Fibroblast of skin of abdomen (primary cell): ENCODE results near the gene KAZN.
A peak's percentile ranks its signal among the peaks of the same experiment; 100 is the strongest.

ENCODE experiments used
- DNase-seq: peaks from one replicate; pipeline ENCODE4 v3.0.0-alpha.2; 2013

KAZN gene

GRCh38 chr1:14836426-14837140 is 238.1 kb downstream of the KAZN start:
- no peak for DNase-seq

- DNase-seq = no peak
These were observed 241.9 kb downstream of the KAZN start for GRCh38 chr1:14840374-14840773.

GRCh38 chr1:14841456-14841855 is 243.0 kb downstream of the KAZN start:
- no peak for DNase-seq

- DNase-seq = no peak
These were observed 243.5 kb downstream of the KAZN start for GRCh38 chr1:14841951-14842350.

- peak; percentile 31 for DNase-seq
These were observed 243.9 kb downstream of the KAZN start for GRCh38 chr1:14842361-14842760.

- peak; percentile 19 for DNase-seq
These were observed 244.4 kb downstream of the KAZN start for GRCh38 chr1:14842891-14843290.

- DNase-seq = no peak
These were observed 245.0 kb downstream of the KAZN start for GRCh38 chr1:14843525-14843924.

- no peak for DNase-seq
These were observed 245.9 kb downstream of the KAZN start for GRCh38 chr1:14844356-14844755.

GRCh38 chr1:14844923-14845617 is 246.6 kb downstream of the KAZN start:
- no peak for DNase-seq

GRCh38 chr1:14845851-14846250 is 247.4 kb downstream of the KAZN start:
- DNase-seq = no peak

GRCh38 chr1:14846688-14847087 is 248.2 kb downstream of the KAZN start:
- DNase-seq = no peak

- DNase-seq = no peak
These were observed 249.7 kb downstream of the KAZN start for GRCh38 chr1:14848203-14848602.

GRCh38 chr1:14848625-14849024 is 250.1 kb downstream of the KAZN start:
- no peak for DNase-seq

GRCh38 chr1:14849038-14849437 is 250.6 kb downstream of the KAZN start:
- no peak for DNase-seq

- no peak for DNase-seq
These were observed 252.1 kb downstream of the KAZN start for GRCh38 chr1:14850563-14850962.

- DNase-seq = no peak
These were observed 253.3 kb downstream of the KAZN start for GRCh38 chr1:14851760-14852159.

GRCh38 chr1:14852291-14852690 is 253.8 kb downstream of the KAZN start:
- DNase-seq = no peak

GRCh38 chr1:14853518-14853917 is 255.0 kb downstream of the KAZN start:
- DNase-seq = no peak

- DNase-seq = no peak
These were observed 256.8 kb downstream of the KAZN start for GRCh38 chr1:14855268-14855667.

- no peak for DNase-seq
These were observed 257.3 kb downstream of the KAZN start for GRCh38 chr1:14855801-14856200.

- DNase-seq = no peak
These were observed 259.1 kb downstream of the KAZN start for GRCh38 chr1:14857436-14858195.

GRCh38 chr1:14862114-14862771 is 263.8 kb downstream of the KAZN start:
- no peak for DNase-seq

- no peak for DNase-seq
These were observed 266.6 kb downstream of the KAZN start for GRCh38 chr1:14865106-14865505.
